RWPE1 (cell line): ENCODE measurements around the gene SLC9A2.
A peak's percentile ranks its signal among the peaks of the same experiment; 100 is the strongest.

Experiments used
- CTCF ChIA-PET: fragments of 350-600 bp; sonication (Branson Sonifier 250); formaldehyde crosslinking; extraction: SDS; loops from one replicate; lab custom pipeline; 2021; lab: Yijun Ruan, JAX
- POLR2A ChIA-PET: fragments of 400-600 bp; formaldehyde crosslinking; extraction: SDS; loops from one replicate; lab custom pipeline; 2020; ENCODE audit warnings: antibody characterized with exemption; ENCODE audit not compliant: low non-redundant PET; lab: Yijun Ruan, JAX
- DNase-seq: peaks from one replicate; pipeline ENCODE4 v3.0.0; 2012; ENCODE audit warnings: low spot score
- H3K27ac ChIP-seq: fragments of 450-650 bp; 2 replicates; pipeline ENCODE4 v1.5.1; 2017
- TF ChIP-seq, protein P1 (sequence below): fragments of 450-650 bp; conservative IDR thresholded peaks from 2 replicates; pipeline ENCODE4 v1.5.1; 2017; ENCODE audit warnings: low read depth, mild to moderate bottlenecking

The SLC9A2 gene

DNA sequence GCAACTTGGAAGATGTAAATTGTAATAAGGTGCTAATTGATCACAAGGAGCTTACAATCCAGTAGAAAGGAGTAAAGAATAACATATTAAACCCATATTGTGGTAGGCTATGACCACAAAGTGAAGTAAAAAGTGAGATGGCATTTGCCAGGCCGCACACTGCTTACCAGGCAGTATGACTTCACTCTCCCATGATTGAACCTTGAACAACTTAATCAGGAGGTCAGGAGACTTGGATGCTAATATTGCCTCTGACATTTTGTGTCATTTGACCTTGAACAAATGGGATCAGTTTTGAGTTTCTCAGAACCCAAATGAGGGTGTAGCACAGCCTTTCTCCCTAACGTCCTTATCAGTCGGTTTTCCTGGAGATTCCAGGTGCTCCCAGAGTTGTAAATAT, 44.0 kb downstream of the SLC9A2 start:
- DNase-seq, result no peak
- ChIA-PET POLR2A (no interaction called here), CTCF (no interaction called here)
- H3K27ac ChIP-seq, result no peak overlapping the region
- TF ChIP-seq, protein P1, sequence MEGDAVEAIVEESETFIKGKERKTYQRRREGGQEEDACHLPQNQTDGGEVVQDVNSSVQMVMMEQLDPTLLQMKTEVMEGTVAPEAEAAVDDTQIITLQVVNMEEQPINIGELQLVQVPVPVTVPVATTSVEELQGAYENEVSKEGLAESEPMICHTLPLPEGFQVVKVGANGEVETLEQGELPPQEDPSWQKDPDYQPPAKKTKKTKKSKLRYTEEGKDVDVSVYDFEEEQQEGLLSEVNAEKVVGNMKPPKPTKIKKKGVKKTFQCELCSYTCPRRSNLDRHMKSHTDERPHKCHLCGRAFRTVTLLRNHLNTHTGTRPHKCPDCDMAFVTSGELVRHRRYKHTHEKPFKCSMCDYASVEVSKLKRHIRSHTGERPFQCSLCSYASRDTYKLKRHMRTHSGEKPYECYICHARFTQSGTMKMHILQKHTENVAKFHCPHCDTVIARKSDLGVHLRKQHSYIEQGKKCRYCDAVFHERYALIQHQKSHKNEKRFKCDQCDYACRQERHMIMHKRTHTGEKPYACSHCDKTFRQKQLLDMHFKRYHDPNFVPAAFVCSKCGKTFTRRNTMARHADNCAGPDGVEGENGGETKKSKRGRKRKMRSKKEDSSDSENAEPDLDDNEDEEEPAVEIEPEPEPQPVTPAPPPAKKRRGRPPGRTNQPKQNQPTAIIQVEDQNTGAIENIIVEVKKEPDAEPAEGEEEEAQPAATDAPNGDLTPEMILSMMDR, result no peak

GRCh38 chr2:102664471-102664909, 45.1 kb downstream of the SLC9A2 start:
- peak; percentile 91 for DNase-seq
- ChIA-PET POLR2A (no interaction called here), CTCF (interaction anchor here (0.5 kb wide), 1 partner anchor 175 kb away, joined by 3 read pairs; no protein-coding TSS in a partner anchor)
- TF ChIP-seq, protein P1, result no peak
- no peak overlapping the region for H3K27ac ChIP-seq

GRCh38 chr2:102667072-102667471, 47.7 kb downstream of the SLC9A2 start:
- H3K27ac ChIP-seq, result no peak overlapping the region
- TF ChIP-seq, protein P1, result no peak
- ChIA-PET POLR2A (no interaction called here), CTCF (interaction anchor here (1.1 kb wide), 1 partner anchor 11 kb away, joined by 3 read pairs; no protein-coding TSS in a partner anchor)
- no peak for DNase-seq

GRCh38 chr2:102668171-102668570, 48.8 kb downstream of the SLC9A2 start:
- POLR2A ChIA-PET, result no interaction called here
- H3K27ac ChIP-seq, result no peak overlapping the region
- DNase-seq, result no peak
- CTCF ChIA-PET, result no interaction called here
- TF ChIP-seq, protein P1, result no peak

- TF ChIP-seq, protein P1, result no peak
- CTCF ChIA-PET, result interaction anchor here (0.6 to 0.7 kb wide), 2 partner anchors 24 to 681 kb away, joined by 4 to 6 read pairs; no protein-coding TSS in a partner anchor
- DNase-seq, result no peak
- POLR2A ChIA-PET, result no interaction called here
- H3K27ac ChIP-seq, result no peak overlapping the region
Measured at GRCh38 chr2:102669401-102669800, 50.0 kb downstream of the SLC9A2 start.

- CTCF ChIA-PET, result no interaction called here
- H3K27ac ChIP-seq, result no peak overlapping the region
- DNase-seq, result no peak
Measured at GRCh38 chr2:102672107-102672776, 52.9 kb downstream of the SLC9A2 start.

More at GRCh38 chr2:102672107-102672776, 52.9 kb downstream of the SLC9A2 start:
- TF ChIP-seq, protein P1, result no peak
- POLR2A ChIA-PET, result no interaction called here
